CD4-positive, CD25-positive, alpha-beta regulatory T cell (primary cell): ENCODE data around the gene MARF1. TPM values are rescaled to one million over a fixed set of nuclear protein-coding genes. Genes with fewer than 3 reads are reported as not detected.

ENCODE experiments used
- ATAC-seq, 2 donors: fragments of 150-1000 bp; cut with Tn5 transposase; one replicate each; pipeline ENCODE4 v1.10.0; 2021; ENCODE audit warnings: low read depth in 2 of 2, moderate number of reproducible peaks in 2 of 2, moderate library complexity in 1 of 2
- DNase-seq, 3 donors: peaks; one replicate each; pipeline versions ENCODE4 v3.0.0 to v3.0.0-alpha.2; 2012 to 2022; ENCODE audit warnings: mixed read lengths in 1 of 3
- H3K27ac ChIP-seq: one replicate; pipeline ENCODE4 v1.7.0; 2013; ENCODE audit warnings: mild to moderate bottlenecking, low read length; ENCODE audit not compliant: insufficient read depth, poor library complexity, severe bottlenecking
- H3K27me3 ChIP-seq: one replicate; pipeline ENCODE4 v1.7.0; 2013; ENCODE audit warnings: low read length; ENCODE audit not compliant: control insufficient read depth, insufficient read depth
- H3K36me3 ChIP-seq: one replicate; pipeline ENCODE4 v1.7.0; 2013; ENCODE audit warnings: mild to moderate bottlenecking, low read length, moderate library complexity; ENCODE audit not compliant: control insufficient read depth, insufficient read depth
- H3K4me1 ChIP-seq: 2 replicates; pipeline ENCODE4 v1.7.0; 2013; ENCODE audit warnings: mild to moderate bottlenecking, low read length; ENCODE audit not compliant: insufficient read depth, control insufficient read depth, poor library complexity, severe bottlenecking
- H3K4me3 ChIP-seq: one replicate; pipeline ENCODE4 v1.7.0; 2013; ENCODE audit warnings: low read depth, mild to moderate bottlenecking, low read length, moderate library complexity
- H3K9me3 ChIP-seq, 2 experiments: 1 replicate in 1 of 2; 2 replicates in 1 of 2; pipeline ENCODE4 v1.7.0; 2013; ENCODE audit warnings: low read length in 2 of 2, mild to moderate bottlenecking in 1 of 2, moderate library complexity in 1 of 2; ENCODE audit not compliant: control insufficient read depth in 2 of 2
- H3K27ac Mint-ChIP-seq, 3 donors: one replicate each; pipeline ENCODE4 v1.8.0; 2020 to 2022; ENCODE audit warnings: mild to moderate bottlenecking in 3 of 3, mixed read lengths in 3 of 3, moderate library complexity in 2 of 3
- H3K27me3 Mint-ChIP-seq: one replicate; pipeline ENCODE4 v1.8.0; 2022; ENCODE audit warnings: mild to moderate bottlenecking, mixed read lengths
- H3K36me3 Mint-ChIP-seq: one replicate; pipeline ENCODE4 v1.8.0; 2020; ENCODE audit warnings: mixed read lengths
- H3K4me1 Mint-ChIP-seq, 4 donors: one replicate each; pipeline ENCODE4 v1.8.0; 2020 to 2022; ENCODE audit warnings: mixed read lengths in 4 of 4, mild to moderate bottlenecking in 1 of 4
- H3K4me3 Mint-ChIP-seq, 4 donors: one replicate each; pipeline ENCODE4 v1.8.0; 2020 to 2022; ENCODE audit warnings: mild to moderate bottlenecking in 4 of 4, mixed read lengths in 4 of 4, moderate library complexity in 3 of 4
- H3K9me3 Mint-ChIP-seq, 7 donors: one replicate each; pipeline ENCODE4 v1.8.0; 2020 to 2022; ENCODE audit warnings: mixed read lengths in 7 of 7, mild to moderate bottlenecking in 3 of 7, moderate library complexity in 2 of 7
- polyA plus RNA-seq, 4 donors: library from polyadenylated mRNA; unstranded; fragments of 300-500 nt; fragmentation: Illumina TruSeq; gene quantifications; one replicate each; pipeline ENCODE4 v1.2.3, GENCODE V29; 2021
- total RNA-seq: library from RNA; stranded (reverse); gene quantifications from one replicate; pipeline ENCODE4 v1.2.3, GENCODE V29; 2022

MARF1 gene
- total and polyA plus RNA-seq, 5 donors from 2014 or later = 13.7 to 208 (median 17.7) TPM

DNA sequence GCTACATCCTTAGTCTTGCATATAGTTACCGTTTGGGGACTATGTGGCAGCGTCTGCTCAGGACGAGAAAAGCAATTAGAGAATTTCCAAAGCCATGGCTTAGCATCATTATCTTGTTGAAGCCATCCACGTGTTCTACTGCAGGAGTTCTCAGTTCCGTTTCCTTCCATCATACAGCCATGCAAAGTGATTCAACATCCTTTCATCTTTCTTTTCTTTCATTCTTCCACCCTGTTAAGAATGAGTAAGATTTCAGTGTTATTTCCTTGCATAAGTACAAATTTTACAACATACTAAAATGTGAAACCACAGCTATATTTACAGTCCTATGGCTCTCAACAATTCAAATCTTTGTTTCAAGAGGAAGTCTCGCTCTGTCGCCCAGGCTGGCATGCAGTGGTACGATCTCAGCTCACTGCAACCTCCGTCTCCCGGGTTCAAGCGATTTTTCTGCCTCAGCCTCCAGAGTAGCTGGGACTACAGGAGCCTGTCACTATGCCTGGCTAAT is 3.8 kb downstream of the MARF1 start:
- peaks cover 85% of the 10 kb centered on the region for H3K4me1 ChIP-seq
- Mint-ChIP-seq H3K4me3 (peak overlapping the region; percentile 78 to 90 (median 80)), H3K4me1 (peaks cover 52 to 92% (median 70%) of the 10 kb centered on the region in 4 donors), H3K27me3 (peaks cover 6% of the 10 kb centered on the region), H3K27ac (peak overlapping the region; percentile 73 to 97 (median 97)), H3K36me3 (peaks cover 45% of the 10 kb centered on the region), H3K9me3 (no peaks in the 10 kb centered on the region)
- H3K27ac ChIP-seq = peak overlapping the region; percentile 99
- H3K4me3 ChIP-seq = peak overlapping the region; percentile 98
- no peaks in the 10 kb centered on the region for H3K9me3 ChIP-seq
- DNase-seq = peak in 2 of 3 donors; percentile 39 to 72
- peak; percentile 25 to 34 for ATAC-seq
- H3K36me3 ChIP-seq = peaks cover 35% of the 10 kb centered on the region
- H3K27me3 ChIP-seq = no peaks in the 10 kb centered on the region

- H3K36me3 Mint-ChIP-seq = peaks cover 62% of the 10 kb centered on the region
- H3K4me3 Mint-ChIP-seq = peak overlapping the region; percentile 73 to 82 (median 82)
- peak overlapping the region; percentile 93 to 99 (median 93) for H3K27ac Mint-ChIP-seq
- peaks cover 47 to 89% (median 69%) of the 10 kb centered on the region in 4 donors for H3K4me1 Mint-ChIP-seq
- Histone ChIP-seq H3K9me3 (no peaks in the 10 kb centered on the region), H3K27me3 (no peaks in the 10 kb centered on the region), H3K27ac (peak overlapping the region; percentile 99), H3K4me1 (peaks cover 80% of the 10 kb centered on the region), H3K4me3 (peak overlapping the region; percentile 68), H3K36me3 (peaks cover 61% of the 10 kb centered on the region)
- no peaks in the 10 kb centered on the region for H3K27me3 Mint-ChIP-seq
- ATAC-seq (peak; percentile 51 to 60), DNase-seq (peak in 2 of 3 donors; percentile 50 to 68)
- H3K9me3 Mint-ChIP-seq = no peaks in the 10 kb centered on the region
Measured at GRCh38 chr16:15636392-15636873, 6.5 kb downstream of the MARF1 start.

GRCh38 chr16:15635926-15636325 is 7.0 kb downstream of the MARF1 start:
- peak overlapping the region; percentile 93 to 99 (median 93) for H3K27ac Mint-ChIP-seq
- peaks cover 47 to 86% (median 64%) of the 10 kb centered on the region in 4 donors for H3K4me1 Mint-ChIP-seq
- DNase-seq (no peak), ATAC-seq (no peak)
- Histone ChIP-seq H3K36me3 (peaks cover 66% of the 10 kb centered on the region), H3K9me3 (no peaks in the 10 kb centered on the region), H3K4me1 (peaks cover 75% of the 10 kb centered on the region), H3K4me3 (peak overlapping the region; percentile 68), H3K27me3 (no peaks in the 10 kb centered on the region), H3K27ac (peak overlapping the region; percentile 99)
- peaks cover 65% of the 10 kb centered on the region for H3K36me3 Mint-ChIP-seq
- peak overlapping the region; percentile 73 to 82 (median 82) for H3K4me3 Mint-ChIP-seq
- no peaks in the 10 kb centered on the region for H3K27me3 Mint-ChIP-seq
- no peaks in the 10 kb centered on the region for H3K9me3 Mint-ChIP-seq

DNA sequence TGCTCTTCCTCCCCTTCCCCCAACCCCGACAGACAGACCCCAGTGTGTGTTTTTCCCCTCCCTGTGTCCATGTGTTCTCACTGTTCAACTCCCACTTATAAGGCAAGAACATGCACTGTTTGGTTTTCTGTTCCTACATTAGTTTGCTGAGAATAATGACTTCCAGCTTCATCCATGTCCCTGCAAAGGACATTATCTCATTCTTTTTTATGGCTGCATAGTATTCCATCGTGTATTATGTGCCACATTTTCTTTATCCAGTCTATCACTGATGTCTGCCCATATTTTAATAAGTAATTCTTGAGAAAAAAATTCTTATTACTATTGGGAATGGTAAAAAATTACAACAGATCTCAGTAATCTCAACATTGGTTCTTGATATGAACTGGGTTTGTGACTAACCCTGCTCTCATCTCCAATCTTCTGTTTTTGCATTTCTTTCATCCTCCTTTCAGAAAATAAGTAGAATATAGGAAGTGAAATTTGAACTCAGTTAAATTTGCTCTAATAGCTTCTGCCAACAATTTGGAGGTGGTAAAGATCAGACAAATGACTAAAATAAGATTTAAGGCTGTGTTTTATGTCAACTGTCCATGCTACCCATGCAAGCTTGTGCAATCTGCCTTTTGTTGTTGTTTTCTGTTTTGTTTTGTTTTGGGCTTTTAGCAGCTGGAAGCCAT is 11.1 kb downstream of the MARF1 start:
- Histone ChIP-seq H3K27me3 (no peaks in the 10 kb centered on the region), H3K4me1 (peaks cover 41% of the 10 kb centered on the region), H3K36me3 (peaks cover 86% of the 10 kb centered on the region), H3K27ac (peak overlapping the region; percentile 37), H3K4me3 (no peak overlapping the region), H3K9me3 (no peaks in the 10 kb centered on the region)
- DNase-seq (no peak), ATAC-seq (no peak)
- Mint-ChIP-seq H3K27me3 (no peaks in the 10 kb centered on the region), H3K9me3 (no peaks in the 10 kb centered on the region), H3K4me3 (peak overlapping the region in 1 of 4 donors; percentile 31), H3K36me3 (peaks cover 67% of the 10 kb centered on the region), H3K27ac (peak overlapping the region in 2 of 3 donors; percentile 51 to 58), H3K4me1 (peaks cover 37 to 73% (median 45%) of the 10 kb centered on the region in 4 donors)

GRCh38 chr16:15621889-15622288 is 21.1 kb downstream of the MARF1 start:
- ATAC-seq (no peak), DNase-seq (no peak)
- Histone ChIP-seq H3K4me1 (no peaks in the 10 kb centered on the region), H3K36me3 (peaks cover 94% of the 10 kb centered on the region), H3K4me3 (no peak overlapping the region), H3K27me3 (no peaks in the 10 kb centered on the region), H3K9me3 (no peaks in the 10 kb centered on the region), H3K27ac (no peak overlapping the region)
- Mint-ChIP-seq H3K4me3 (no peak overlapping the region), H3K9me3 (no peaks in the 10 kb centered on the region), H3K27ac (no peak overlapping the region), H3K36me3 (peaks cover 58% of the 10 kb centered on the region), H3K4me1 (peaks cover 0 to 13% (median 10%) of the 10 kb centered on the region in 4 donors), H3K27me3 (no peaks in the 10 kb centered on the region)

GRCh38 chr16:15621456-15621855 is 21.5 kb downstream of the MARF1 start:
- peak overlapping the region in 1 of 3 donors; percentile 70 for H3K27ac Mint-ChIP-seq
- ATAC-seq (no peak), DNase-seq (no peak)
- Histone ChIP-seq H3K27me3 (no peaks in the 10 kb centered on the region), H3K36me3 (peaks cover 94% of the 10 kb centered on the region), H3K4me1 (no peaks in the 10 kb centered on the region), H3K9me3 (no peaks in the 10 kb centered on the region), H3K4me3 (no peak overlapping the region), H3K27ac (no peak overlapping the region)
- no peaks in the 10 kb centered on the region for H3K9me3 Mint-ChIP-seq
- H3K27me3 Mint-ChIP-seq = no peaks in the 10 kb centered on the region
- H3K36me3 Mint-ChIP-seq = peaks cover 63% of the 10 kb centered on the region
- H3K4me1 Mint-ChIP-seq = peaks cover 0 to 13% (median 10%) of the 10 kb centered on the region in 4 donors
- no peak overlapping the region for H3K4me3 Mint-ChIP-seq

DNA sequence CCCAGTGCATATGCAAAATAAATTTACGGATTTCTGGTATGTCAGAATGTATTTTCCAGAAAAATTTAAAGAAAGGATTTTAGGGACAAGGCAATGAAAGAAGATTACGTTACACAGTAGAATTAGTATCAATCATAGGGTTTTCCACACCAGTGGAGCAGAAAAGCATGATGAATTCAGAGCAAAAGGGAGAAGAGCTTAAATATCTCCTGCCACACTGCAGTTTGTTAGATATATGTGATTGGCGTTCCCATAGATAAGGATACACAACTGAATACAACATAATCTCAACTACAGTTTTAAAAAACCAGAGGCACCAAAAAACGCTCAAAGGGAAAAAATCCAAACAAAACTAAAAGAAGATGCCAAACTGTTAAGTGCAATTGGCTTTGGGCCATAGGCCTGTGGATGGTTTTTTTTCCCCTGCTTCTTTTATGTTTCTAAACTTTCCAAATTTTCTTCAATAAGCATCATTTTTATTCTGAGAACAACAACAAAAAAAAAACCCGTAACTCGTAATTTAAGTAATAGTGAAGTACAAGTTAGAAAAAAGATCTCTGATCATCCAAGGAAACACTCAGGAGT is 22.3 kb downstream of the MARF1 start:
- Histone ChIP-seq H3K27me3 (no peaks in the 10 kb centered on the region), H3K27ac (no peak overlapping the region), H3K4me1 (no peaks in the 10 kb centered on the region), H3K9me3 (no peaks in the 10 kb centered on the region), H3K36me3 (peaks cover 94% of the 10 kb centered on the region), H3K4me3 (no peak overlapping the region)
- ATAC-seq (no peak), DNase-seq (no peak)
- H3K27me3 Mint-ChIP-seq = no peaks in the 10 kb centered on the region
- H3K27ac Mint-ChIP-seq = peak overlapping the region in 2 of 3 donors; percentile 39 to 70
- H3K4me1 Mint-ChIP-seq = peaks cover 0 to 13% (median 9%) of the 10 kb centered on the region in 4 donors
- no peaks in the 10 kb centered on the region for H3K9me3 Mint-ChIP-seq
- peaks cover 68% of the 10 kb centered on the region for H3K36me3 Mint-ChIP-seq
- no peak overlapping the region for H3K4me3 Mint-ChIP-seq
